Hypothalamus (tissue), 51 donors: Measurements from ENCODE around the gene SH3PXD2A.

ENCODE experiments used
- DNase-seq, 51 donors: peaks; one replicate each; lab custom pipeline; 2025; lab: John Stamatoyannopoulos, UW

Gene SH3PXD2A

DNA sequence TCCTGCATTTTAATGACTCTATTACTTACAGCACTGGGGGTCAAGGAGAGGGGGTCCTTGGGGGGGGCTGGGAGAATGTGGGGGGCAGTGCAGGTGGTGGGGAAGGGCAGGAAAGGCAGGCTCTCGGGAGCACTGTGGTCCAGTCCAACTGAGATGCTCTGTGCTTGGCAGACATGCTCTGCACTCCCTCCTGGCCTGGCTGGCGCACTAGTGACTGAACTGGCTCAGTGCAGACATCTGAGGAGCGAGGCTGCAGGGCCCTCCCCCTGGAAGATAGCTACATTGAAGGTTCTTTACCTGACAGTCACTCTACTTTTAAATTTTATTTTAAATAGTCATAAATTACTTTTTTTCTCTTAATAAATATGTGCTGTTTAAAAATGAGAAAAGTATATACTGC is 256.2 kb downstream of the SH3PXD2A start:
- peak in 10 of 51 donors; percentile 8 to 69 (median 22) for DNase-seq

DNA sequence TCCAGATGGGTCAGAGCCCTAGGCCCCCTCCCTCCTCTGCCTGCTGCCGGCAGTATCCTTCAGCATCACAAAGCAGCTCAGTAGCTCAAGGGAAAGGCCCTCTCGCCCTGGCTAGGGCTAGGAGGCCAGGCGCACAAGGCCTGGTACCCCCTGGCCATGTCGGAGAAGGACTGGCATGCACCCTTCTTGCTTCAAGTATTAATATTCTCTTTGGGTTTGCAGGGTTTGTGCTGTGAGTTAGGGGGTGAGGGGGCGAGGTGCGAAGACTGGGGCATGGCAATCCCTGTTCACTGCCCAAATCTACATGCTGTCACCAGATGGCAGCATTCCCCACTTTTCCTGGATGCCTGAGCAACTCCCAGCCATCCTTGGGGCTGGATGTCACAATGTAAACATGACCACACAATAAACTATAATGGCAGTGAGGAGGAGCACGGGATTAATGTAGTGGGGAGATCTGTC is 256.7 kb downstream of the SH3PXD2A start:
- peak in 37 of 51 donors; percentile 8 to 79 (median 45) for DNase-seq

DNA sequence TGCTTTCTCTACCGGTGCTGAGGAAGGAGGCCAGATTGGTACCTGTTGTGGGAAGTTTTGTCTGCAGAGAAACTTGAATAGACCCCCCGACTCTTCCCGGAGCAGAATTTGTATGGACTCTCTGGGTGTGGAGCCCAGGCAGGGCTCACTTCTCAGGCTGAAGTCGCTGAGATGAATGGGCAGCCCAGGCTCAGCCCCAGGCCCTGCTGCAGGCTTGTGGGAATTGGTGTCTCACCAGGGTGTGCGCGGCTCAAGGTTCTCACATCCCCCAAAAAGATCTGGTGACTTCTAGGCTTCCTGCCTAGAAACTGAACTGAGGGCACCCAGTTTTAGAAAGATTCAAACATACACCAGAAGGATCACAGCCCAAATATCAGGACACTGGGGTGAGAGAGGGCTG is 258.4 kb downstream of the SH3PXD2A start:
- no peak for DNase-seq

DNA sequence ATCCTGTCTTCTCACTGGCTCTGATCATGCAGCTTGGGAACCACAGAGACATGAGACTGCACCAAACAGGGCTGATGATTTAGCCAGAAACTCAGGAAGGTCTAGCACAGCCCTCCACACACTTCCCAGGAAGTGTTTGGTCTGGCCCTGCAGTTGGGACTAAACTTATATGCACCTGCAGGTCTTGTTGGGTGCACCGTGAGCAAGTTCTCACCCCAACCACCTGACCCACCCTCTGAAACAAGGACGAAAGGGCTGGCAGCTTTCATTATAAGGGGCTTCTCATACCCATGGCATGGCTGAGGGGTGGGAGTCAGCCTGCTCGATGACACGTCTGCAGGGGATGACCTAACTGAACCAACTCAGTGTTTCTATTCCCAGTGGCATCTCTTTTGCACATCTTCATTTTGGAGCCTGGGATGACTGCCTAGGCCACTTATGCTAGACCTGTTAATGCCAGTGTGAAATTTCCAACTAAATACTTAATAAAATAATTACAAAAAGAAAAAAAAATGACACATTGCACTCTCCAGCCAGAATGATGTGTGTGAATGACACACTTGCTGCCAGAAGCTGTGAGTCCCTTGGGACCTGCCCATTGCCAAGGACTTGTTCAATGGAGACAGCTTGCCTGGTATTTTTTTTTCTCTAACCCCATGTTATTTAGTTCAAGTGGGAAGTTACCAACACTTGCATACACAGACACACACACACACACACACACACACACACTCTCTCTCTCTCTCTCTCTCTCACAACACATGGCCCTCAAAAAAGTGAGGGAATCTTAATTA is 259.2 kb downstream of the SH3PXD2A start:
- DNase-seq: no peak

DNA sequence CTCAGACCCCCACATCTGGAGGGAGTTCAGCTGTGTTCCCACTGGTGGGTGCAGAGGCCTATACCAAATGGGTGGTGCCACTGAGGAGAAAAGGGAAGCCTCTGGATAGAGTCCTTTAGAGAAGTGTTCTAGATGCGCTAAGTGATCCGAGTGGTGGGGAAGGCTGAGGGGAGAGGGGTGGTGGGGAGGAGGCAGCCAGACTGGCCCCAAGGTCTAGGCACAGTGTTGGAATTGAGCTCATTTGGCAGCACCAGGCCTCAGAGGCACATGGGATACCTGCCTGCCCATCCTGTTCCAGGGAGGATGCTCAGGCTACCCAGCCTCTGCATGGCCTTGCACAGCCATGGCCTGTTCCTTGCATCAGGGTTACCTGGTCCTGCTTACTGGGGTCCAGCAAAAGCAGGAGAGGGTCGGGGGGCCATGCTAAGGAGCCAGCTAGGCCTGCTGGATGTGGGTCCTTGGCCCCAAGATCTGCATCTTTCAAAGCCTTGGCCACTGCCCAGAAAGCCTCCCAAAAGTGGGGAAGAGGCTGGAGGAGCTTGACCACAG is 262.3 kb downstream of the SH3PXD2A start:
- DNase-seq: no peak

DNA sequence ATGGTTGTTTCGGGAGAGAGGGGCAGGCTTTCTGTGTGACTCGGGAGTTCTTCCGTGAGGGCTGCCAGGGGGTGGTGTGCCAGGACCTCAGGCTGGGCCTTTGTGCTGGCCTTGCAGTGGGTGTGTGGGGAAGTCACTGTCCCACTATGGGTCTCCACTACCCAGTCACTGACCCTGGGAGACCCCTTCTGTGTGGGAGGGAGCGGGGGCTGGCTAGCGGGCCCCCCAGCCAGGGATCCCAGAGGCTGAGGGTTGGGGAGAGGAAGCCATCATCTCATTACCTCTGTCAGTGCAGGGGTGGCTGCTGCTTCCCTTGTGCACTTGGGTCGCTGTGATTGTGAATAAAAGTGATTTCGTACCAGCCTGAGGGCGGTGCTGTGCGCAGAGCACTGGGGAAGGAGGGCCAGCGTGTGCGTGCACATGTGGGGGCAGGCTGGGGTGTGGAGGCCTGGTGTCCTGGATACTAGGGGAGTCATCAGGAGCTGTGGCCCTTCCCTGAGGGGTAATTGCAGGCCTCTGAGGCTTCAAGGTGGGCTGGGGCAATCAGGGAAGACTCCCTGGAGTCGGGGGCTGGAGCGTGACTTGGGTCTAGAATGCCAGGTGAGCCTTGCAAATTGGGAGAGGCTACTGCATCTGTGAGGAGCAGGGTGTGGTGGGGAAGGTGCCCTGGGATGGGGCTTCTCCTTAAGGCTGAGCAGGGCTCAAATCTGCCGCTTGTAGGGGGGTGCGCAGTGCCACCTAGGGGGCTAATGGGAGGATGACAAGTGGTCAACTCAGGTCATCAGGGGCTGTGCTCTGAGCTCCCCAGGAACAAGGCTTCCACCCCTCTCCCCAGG is 263.0 kb downstream of the SH3PXD2A start:
- peak in 6 of 51 donors; percentile 11 to 26 (median 16) for DNase-seq

DNA sequence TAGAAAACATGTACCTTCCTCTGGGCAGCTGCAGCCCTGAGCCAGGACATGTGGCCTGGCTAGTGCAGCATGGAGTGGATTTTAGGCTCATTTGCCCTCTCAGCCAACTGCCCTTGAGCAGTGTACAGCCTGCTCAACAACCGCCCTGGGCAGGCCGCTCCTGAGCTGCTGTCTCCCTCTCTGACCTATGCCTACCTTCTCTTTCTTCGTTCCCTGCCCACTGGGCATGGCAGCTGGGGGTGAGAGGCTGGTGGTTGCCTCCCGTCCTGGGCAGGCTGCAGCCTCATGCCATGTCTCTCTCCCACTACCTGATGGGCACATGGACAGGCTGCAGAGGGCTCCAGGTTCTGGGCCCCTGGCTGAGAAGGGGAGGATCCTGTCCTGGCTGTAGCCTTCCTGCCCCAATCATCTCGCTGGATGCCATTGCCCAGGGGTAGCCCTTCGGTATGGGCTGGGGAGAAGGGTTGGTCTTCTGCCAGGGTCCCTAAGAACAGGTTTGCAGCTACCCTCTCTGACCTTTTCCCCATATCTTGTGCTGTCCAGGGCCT is 264.6 kb downstream of the SH3PXD2A start:
- DNase-seq: no peak

DNA sequence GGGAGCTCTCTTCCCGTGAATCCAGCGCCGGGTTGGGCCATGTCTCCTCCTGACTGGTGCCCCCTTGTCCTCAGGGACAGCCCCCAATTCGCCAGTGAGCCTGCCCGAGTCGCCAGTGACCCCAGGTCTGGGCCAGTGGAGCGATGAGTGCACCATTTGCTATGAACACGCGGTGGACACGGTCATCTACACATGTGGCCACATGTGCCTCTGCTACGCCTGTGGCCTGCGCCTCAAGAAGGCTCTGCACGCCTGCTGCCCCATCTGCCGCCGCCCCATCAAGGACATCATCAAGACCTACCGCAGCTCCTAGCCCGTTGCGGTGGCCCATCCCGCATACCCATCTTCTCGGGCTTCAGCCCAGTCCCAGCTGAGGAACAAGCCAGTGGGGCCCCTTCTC is 265.3 kb downstream of the SH3PXD2A start:
- DNase-seq: no peak

DNA sequence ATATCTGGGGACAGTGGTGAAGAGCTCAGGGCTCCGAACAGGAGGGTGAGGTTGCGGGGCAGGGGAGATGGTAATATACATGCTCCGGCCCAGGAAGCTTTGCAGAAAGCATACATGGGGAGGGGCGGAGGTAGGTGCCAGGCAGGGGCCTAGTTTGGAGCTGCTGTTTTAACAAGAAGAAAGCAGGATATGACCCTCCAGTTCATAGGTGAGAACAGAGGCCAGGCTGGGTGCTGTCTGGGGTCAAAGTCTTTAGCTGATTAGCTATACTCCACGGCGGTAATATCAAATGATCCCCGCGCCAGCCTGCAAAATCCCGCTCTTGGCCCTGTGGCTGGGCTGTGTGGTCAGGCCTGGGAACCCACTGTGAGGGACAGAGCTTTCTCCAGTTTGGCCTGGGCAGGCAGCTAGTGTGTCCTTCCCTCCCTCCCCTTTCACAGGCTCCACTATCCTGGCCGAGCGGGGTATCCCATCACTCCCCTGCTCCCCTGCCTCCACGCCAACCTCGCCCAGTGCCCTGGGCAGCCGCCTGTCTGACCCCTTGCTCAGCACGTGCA is 266.2 kb downstream of the SH3PXD2A start:
- DNase-seq: no peak

DNA sequence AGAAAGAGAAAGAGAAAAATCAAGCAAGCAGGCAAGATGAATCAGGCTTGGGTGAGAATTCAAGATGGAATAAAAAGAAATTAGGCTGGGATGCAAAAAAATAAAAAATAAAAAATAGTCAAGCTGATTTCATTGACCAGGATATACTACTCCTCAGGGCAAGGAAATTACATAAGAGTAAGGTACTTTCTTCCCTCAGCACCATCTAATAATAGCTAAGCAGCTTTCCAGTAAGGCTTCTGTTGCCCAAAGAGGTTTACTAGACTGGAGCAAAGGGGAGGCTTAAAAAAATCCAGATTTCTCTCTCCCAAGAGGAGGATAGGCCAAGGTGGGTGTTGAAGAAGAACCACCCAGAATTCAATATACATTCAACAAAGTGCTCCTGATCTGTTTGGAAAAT is 268.3 kb downstream of the SH3PXD2A start:
- DNase-seq: no peak

DNA sequence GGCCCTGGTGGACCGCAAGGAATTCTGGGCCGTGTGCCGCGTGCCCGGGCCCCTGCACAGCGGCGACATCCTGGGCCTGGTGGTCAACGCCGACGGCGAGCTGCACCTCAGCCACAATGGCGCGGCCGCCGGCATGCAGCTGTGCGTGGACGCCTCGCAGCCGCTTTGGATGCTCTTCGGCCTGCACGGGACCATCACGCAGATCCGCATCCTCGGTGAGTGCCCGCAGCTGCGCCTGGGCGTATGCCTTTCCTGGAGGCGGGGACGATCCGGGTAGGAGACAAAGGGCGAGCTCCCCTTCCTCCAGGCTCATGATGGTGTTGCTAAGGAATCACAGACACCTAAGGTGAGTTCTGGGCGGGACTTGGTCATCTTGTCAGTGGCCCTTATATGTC is 270.4 kb downstream of the SH3PXD2A start:
- DNase-seq: no peak

DNA sequence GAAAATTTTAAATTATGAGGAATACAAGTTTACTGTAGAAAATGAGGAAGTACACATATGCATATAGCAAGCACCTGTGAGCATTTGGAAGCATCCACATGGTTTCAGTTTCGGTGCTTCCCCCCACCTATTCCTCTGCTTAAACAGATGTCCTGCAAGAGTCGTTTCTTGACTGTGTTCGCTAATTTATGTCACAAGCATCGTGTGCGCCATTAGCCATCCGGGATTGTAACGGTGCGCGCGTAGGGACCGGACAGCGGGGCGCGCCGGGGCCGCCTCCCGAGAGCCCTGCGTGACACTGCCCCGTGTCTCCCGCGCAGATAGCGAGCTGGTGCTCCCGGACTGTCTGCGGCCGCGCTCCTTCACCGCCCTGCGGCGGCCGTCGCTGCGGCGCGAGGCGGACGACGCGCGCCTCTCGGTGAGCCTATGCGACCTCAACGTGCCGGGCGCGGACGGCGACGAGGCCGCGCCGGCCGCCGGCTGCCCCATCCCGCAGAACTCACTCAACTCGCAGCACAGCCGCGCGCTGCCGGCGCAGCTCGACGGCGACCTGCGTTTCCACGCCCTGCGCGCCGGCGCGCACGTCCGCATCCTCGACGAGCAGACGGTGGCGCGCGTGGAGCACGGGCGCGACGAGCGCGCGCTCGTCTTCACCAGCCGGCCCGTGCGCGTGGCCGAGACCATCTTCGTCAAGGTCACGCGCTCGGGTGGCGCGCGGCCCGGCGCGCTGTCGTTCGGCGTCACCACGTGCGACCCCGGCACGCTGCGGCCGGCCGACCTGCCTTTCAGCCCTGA is 271.0 kb downstream of the SH3PXD2A start:
- peak in 2 of 51 donors; percentile 14 to 28 for DNase-seq

DNA sequence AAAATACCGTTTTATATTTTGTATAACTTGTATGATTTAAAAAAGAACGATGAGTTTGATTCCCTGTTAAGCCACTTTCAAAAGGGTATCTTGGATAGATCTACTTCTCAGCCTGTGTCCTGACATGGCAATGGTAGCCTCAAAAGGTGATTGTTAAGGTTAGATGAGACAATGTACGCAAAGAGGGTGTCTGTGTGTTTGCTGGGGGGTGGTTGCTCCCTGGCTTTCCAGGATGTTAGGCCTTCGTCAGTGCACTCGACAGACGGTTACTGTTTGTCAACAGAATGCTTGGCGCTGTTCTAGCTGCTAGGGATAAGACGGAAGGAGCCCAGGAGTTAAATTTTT is 271.5 kb downstream of the SH3PXD2A start:
- DNase-seq: no peak

DNA sequence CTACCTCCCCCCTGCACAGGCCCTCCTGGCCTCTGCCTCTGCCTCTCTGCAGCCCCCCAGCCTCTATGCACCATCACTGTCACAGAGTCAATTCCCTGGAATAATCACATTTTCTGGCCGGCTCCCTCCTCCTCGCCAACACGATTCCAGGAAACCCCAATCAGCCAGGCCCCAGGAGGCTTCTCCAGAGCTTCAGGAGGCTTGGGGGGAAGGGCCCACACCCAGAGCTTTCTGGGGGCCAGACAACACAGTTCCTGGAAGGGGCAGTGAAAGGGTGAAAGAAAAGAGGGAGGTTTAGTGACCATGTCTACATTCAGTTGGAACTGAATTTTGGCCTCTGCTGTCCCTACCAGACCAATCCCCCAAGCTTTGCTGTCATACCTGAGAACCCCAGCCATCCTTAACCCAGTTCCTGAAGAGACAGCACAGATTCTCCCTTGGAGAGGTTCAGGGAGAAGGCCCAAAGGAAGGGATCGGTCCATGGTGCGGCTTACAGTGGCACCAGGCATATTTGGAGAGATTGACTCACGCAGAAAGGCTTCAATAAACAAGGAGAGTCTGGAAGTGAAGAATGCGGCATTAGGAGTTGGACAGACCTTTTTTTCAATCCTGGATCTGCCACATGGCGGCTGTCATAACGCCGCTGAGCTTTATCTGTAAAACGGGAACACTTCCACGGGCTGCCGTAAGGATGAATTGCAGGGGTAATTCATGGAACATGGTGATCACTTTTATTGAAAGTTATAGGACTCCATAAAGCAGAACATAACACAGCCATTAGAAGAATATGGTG is 272.8 kb downstream of the SH3PXD2A start:
- no peak for DNase-seq

DNA sequence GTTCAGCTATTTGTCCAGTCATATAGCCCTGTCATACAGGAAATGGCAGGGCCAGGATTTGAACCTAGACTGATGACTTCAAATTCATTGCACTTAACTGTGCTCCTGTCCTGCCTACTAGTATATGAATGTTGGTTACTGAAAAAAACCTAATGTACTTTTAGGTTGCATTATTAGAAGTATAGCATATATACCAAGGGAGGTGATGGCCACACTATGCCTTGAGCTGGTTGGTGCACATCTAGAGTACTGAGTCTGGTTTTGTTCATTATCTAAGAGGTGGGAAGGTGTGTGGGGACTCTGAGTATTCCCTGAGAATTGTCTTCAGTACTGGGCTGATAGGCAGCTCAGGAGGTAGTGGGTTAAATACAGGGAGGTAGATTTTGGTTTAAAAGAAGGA is 273.9 kb downstream of the SH3PXD2A start:
- DNase-seq: no peak

DNA sequence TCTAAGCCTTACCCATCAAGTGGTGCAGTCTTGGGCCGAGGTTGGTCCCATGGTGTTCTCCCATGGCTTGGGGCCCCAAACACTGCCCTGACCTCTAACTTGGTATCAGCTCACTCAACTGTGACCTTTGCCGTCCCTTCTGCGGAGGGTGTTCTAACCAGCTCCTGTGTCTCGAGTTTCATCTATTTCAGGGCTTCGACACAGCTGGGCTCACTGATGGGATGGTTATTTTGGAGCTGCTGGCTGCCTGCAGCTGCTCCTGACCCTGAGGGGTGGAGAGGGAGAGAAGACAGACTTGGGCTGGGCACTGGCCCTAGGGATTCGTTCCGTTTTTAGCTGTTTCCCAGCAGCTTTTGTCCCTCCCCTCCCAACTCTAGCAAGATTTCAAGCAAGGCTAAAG is 274.9 kb downstream of the SH3PXD2A start:
- DNase-seq: no peak

DNA sequence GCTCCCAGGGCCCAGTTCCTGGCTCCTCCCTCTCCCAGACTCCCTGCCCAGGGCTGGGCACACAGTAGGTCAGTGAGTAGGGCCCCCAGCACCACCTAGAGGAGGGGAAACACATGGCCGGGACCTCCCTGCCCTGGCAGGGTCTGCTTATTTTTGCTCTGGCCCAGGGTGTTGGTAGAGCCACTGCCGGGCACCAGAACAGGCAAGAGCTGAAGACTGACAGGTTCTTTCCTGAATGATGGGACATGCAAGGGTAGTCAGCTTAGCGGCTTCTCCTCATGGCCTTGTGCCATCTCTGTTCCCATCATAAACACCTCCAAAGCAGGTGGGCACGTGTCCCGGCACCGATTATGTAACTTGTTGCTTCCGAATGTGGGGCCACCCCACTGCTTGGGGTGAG is 275.4 kb downstream of the SH3PXD2A start:
- no peak for DNase-seq

DNA sequence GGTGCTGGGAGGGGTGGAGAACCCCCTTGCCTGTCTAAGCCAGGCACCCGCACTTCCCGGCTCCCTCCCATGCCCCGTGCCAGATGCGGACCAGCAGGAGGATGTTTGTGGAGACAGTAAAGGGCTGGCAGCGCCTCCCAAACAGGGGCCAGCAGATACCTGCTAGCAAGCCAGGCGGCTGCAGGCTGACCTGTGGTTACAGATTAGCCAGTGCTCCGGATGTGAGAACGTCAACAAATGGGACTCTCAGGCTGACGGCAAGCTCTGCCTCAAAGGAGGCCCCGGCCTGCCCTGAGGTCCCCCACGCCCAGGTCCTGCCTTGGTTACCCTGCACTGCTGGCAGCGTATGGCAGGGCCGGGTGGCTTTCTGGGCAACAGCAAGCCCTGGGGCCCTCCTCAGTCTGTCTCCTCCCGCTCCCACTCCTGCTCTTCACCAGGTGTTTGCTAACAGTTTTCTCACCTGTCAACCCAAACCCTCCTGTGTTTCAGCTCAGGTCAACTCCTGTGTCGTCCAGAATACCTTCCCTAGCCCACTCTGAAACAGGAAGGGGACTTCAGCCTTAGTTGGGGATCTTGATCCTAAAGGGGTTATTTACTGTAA is 276.5 kb downstream of the SH3PXD2A start:
- no peak for DNase-seq

DNA sequence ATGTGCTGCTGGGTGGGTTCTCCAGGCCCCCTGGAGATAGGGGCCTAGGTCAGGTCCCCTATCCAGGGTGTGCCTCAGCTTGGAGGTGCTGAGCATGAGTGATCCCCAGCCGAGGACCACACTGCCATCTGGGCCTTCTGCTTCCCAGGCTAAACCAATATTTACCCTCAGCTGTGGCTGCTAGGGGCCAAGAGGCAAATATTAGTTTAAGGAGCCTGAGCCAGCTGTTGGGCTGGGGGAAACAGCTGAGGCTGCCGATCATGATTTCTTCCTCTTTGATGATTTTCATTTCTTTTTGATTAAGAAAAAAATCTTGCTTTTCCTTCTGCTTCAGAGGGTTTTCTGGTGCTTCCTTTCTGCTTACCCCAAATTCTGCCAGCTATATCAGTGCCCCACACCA is 278.5 kb downstream of the SH3PXD2A start:
- DNase-seq: no peak
